Fibroblast of gingiva (primary cell): ENCODE measurements around the gene ZNF268.

Experiments
- DNase-seq: peaks from one replicate; pipeline ENCODE4 v3.0.0-alpha.2; 2011; ENCODE audit warnings: low read depth

Gene ZNF268

GRCh38 chr12:133181238-133181959 lies at the start of gene ZNF268:
Gene ZNF268 (plus strand): TSS chr12:133181495. CDS start chr12:133181998, 503 bp downstream.
- peak; percentile 91 for DNase-seq

- no peak for DNase-seq
Measured at GRCh38 chr12:133135747-133136146, 45.5 kb upstream of the ZNF268 start.

- no peak for DNase-seq
Measured at GRCh38 chr12:133145981-133146380, 35.3 kb upstream of the ZNF268 start.

GRCh38 chr12:133156125-133156690 lies 25.1 kb upstream of the ZNF268 start:
- DNase-seq: no peak

- DNase-seq: no peak
Measured at GRCh38 chr12:133165776-133166175, 15.5 kb upstream of the ZNF268 start.

GRCh38 chr12:133172491-133172890 lies 8.8 kb upstream of the ZNF268 start:
- no peak for DNase-seq

GRCh38 chr12:133174901-133175300 lies 6.4 kb upstream of the ZNF268 start:
- no peak for DNase-seq

- no peak for DNase-seq
Measured at GRCh38 chr12:133180669-133181068, 626 bp upstream of the ZNF268 start.

- no peak for DNase-seq
Measured at GRCh38 chr12:133190176-133190575, 8.9 kb downstream of the ZNF268 start.

- no peak for DNase-seq
Measured at GRCh38 chr12:133192847-133193246, 11.6 kb downstream of the ZNF268 start.

GRCh38 chr12:133201888-133202287 lies 20.6 kb downstream of the ZNF268 start:
- no peak for DNase-seq

GRCh38 chr12:133202493-133203343 lies 21.4 kb downstream of the ZNF268 start:
- no peak for DNase-seq

GRCh38 chr12:133203344-133204263 lies 22.3 kb downstream of the ZNF268 start:
- peak; percentile 17 for DNase-seq

- DNase-seq: no peak
Measured at GRCh38 chr12:133204264-133204603, 22.9 kb downstream of the ZNF268 start.

GRCh38 chr12:133206390-133206789 lies 25.1 kb downstream of the ZNF268 start:
- no peak for DNase-seq

GRCh38 chr12:133215724-133216123 lies 34.4 kb downstream of the ZNF268 start:
- DNase-seq: no peak

GRCh38 chr12:133217219-133217618 lies 35.9 kb downstream of the ZNF268 start:
- no peak for DNase-seq

GRCh38 chr12:133220521-133220920 lies 39.2 kb downstream of the ZNF268 start:
- DNase-seq: no peak

- no peak for DNase-seq
Measured at GRCh38 chr12:133221241-133221640, 39.9 kb downstream of the ZNF268 start.

GRCh38 chr12:133222211-133222610 lies 40.9 kb downstream of the ZNF268 start:
- DNase-seq: no peak

- no peak for DNase-seq
Measured at GRCh38 chr12:133225527-133225926, 44.2 kb downstream of the ZNF268 start.

- no peak for DNase-seq
Measured at GRCh38 chr12:133226690-133227089, 45.4 kb downstream of the ZNF268 start.
